ENCODE measurements around the gene CEP131. TPM values are rescaled to one million over a fixed set of nuclear protein-coding genes. Genes with fewer than 3 reads are reported as not detected.

Gene CEP131
- total RNA-seq, 1 experiment from 2014 or later = 22.9 TPM

- Histone ChIP-seq H3K9me3 (no peaks in the 10 kb centered on the region), H3K4me3 (no peak overlapping the region), H3K27me3 (no peaks in the 10 kb centered on the region), H3K36me3 (no peaks in the 10 kb centered on the region)
- DNase-seq = no peak
Observed at GRCh38 chr17:81219476-81220180, 3.1 kb downstream of the CEP131 start.

- H3K4me3 ChIP-seq = no peak overlapping the region
- H3K27me3 ChIP-seq = no peaks in the 10 kb centered on the region
- no peak for DNase-seq
- no peaks in the 10 kb centered on the region for H3K9me3 ChIP-seq
- H3K36me3 ChIP-seq = no peaks in the 10 kb centered on the region
Observed at GRCh38 chr17:81218991-81219390, 3.8 kb downstream of the CEP131 start.

GRCh38 chr17:81218459-81218858 is 4.3 kb downstream of the CEP131 start:
- H3K9me3 ChIP-seq = no peaks in the 10 kb centered on the region
- DNase-seq = no peak
- H3K27me3 ChIP-seq = no peaks in the 10 kb centered on the region
- H3K4me3 ChIP-seq = no peak overlapping the region
- H3K36me3 ChIP-seq = no peaks in the 10 kb centered on the region

- Histone ChIP-seq H3K9me3 (no peaks in the 10 kb centered on the region), H3K27me3 (no peaks in the 10 kb centered on the region), H3K4me3 (no peak overlapping the region), H3K36me3 (no peaks in the 10 kb centered on the region)
- no peak for DNase-seq
Observed at GRCh38 chr17:81217491-81217890, 5.3 kb downstream of the CEP131 start.

- Histone ChIP-seq H3K4me3 (no peak overlapping the region), H3K9me3 (no peaks in the 10 kb centered on the region), H3K36me3 (no peaks in the 10 kb centered on the region), H3K27me3 (no peaks in the 10 kb centered on the region)
- no peak for DNase-seq
Observed at GRCh38 chr17:81213978-81214377, 8.8 kb downstream of the CEP131 start.

- no peak overlapping the region for H3K4me3 ChIP-seq
- no peak for DNase-seq
Observed at GRCh38 chr17:81212365-81212764, 10.4 kb downstream of the CEP131 start.

GRCh38 chr17:81210868-81211267 is 11.9 kb downstream of the CEP131 start:
- Histone ChIP-seq H3K9me3 (no peaks in the 10 kb centered on the region), H3K4me3 (no peak overlapping the region), H3K27me3 (no peaks in the 10 kb centered on the region), H3K36me3 (no peaks in the 10 kb centered on the region)
- DNase-seq = peak; percentile 1

More at GRCh38 chr17:81212365-81212764, 10.4 kb downstream of the CEP131 start:
- Histone ChIP-seq H3K27me3 (no peaks in the 10 kb centered on the region), H3K9me3 (no peaks in the 10 kb centered on the region), H3K36me3 (no peaks in the 10 kb centered on the region)

GRCh38 chr17:81210466-81210865 is 12.3 kb downstream of the CEP131 start:
- DNase-seq = no peak
- Histone ChIP-seq H3K27me3 (no peaks in the 10 kb centered on the region), H3K4me3 (no peak overlapping the region), H3K36me3 (no peaks in the 10 kb centered on the region), H3K9me3 (no peaks in the 10 kb centered on the region)

GRCh38 chr17:81209141-81209540 is 13.6 kb downstream of the CEP131 start:
- DNase-seq = no peak
- H3K36me3 ChIP-seq = no peaks in the 10 kb centered on the region
- H3K9me3 ChIP-seq = no peaks in the 10 kb centered on the region
- H3K4me3 ChIP-seq = no peak overlapping the region
- no peaks in the 10 kb centered on the region for H3K27me3 ChIP-seq

- DNase-seq = no peak
- H3K36me3 ChIP-seq = no peaks in the 10 kb centered on the region
- H3K9me3 ChIP-seq = no peaks in the 10 kb centered on the region
- no peak overlapping the region for H3K4me3 ChIP-seq
- no peaks in the 10 kb centered on the region for H3K27me3 ChIP-seq
Observed at GRCh38 chr17:81208651-81209050, 14.1 kb downstream of the CEP131 start.

GRCh38 chr17:81207610-81208581 is 14.9 kb downstream of the CEP131 start:
- no peak overlapping the region for H3K4me3 ChIP-seq
- DNase-seq = peak; percentile 38
- no peaks in the 10 kb centered on the region for H3K36me3 ChIP-seq
- no peaks in the 10 kb centered on the region for H3K27me3 ChIP-seq
- H3K9me3 ChIP-seq = no peaks in the 10 kb centered on the region

- no peak overlapping the region for H3K4me3 ChIP-seq
- DNase-seq = no peak
- H3K9me3 ChIP-seq = no peaks in the 10 kb centered on the region
- H3K36me3 ChIP-seq = no peaks in the 10 kb centered on the region
- H3K27me3 ChIP-seq = no peaks in the 10 kb centered on the region
Observed at GRCh38 chr17:81206657-81207056, 16.1 kb downstream of the CEP131 start.

GRCh38 chr17:81206166-81206565 is 16.6 kb downstream of the CEP131 start:
- Histone ChIP-seq H3K9me3 (no peaks in the 10 kb centered on the region), H3K4me3 (no peak overlapping the region), H3K36me3 (no peaks in the 10 kb centered on the region; the same call in 1 of the 2 replicates), H3K27me3 (no peaks in the 10 kb centered on the region)
- DNase-seq = no peak

- H3K27me3 ChIP-seq = no peaks in the 10 kb centered on the region
- DNase-seq = no peak
- H3K9me3 ChIP-seq = no peaks in the 10 kb centered on the region
- H3K4me3 ChIP-seq = no peak overlapping the region
- peaks cover 2% of the 10 kb centered on the region for H3K36me3 ChIP-seq
Observed at GRCh38 chr17:81204578-81204977, 18.2 kb downstream of the CEP131 start.

- no peak for DNase-seq
- Histone ChIP-seq H3K4me3 (no peak overlapping the region), H3K9me3 (no peaks in the 10 kb centered on the region), H3K36me3 (peaks cover 2% of the 10 kb centered on the region), H3K27me3 (no peaks in the 10 kb centered on the region)
Observed at GRCh38 chr17:81203136-81203535, 19.6 kb downstream of the CEP131 start.

- Histone ChIP-seq H3K27me3 (no peaks in the 10 kb centered on the region), H3K9me3 (no peaks in the 10 kb centered on the region), H3K4me3 (no peak overlapping the region), H3K36me3 (peaks cover 2% of the 10 kb centered on the region)
- no peak for DNase-seq
Observed at GRCh38 chr17:81202318-81202717, 20.4 kb downstream of the CEP131 start.

GRCh38 chr17:81200695-81201580 is 21.8 kb downstream of the CEP131 start:
- no peak overlapping the region for H3K4me3 ChIP-seq
- no peaks in the 10 kb centered on the region for H3K27me3 ChIP-seq
- DNase-seq = peak; percentile 45
- no peaks in the 10 kb centered on the region for H3K9me3 ChIP-seq
- peaks cover 2% of the 10 kb centered on the region for H3K36me3 ChIP-seq

All from MG63 (cell line).